GM12801 (cell line): Measurements from ENCODE around the gene SATB2.

Experiments
- TF ChIP-seq, protein P1 (sequence below): IDR thresholded peaks from one replicate; pipeline ENCODE4 v1.5.1; 2011; ENCODE audit warnings: control low read depth; ENCODE audit not compliant: insufficient read length; ENCODE audit errors: extremely low read depth

Gene SATB2

DNA sequence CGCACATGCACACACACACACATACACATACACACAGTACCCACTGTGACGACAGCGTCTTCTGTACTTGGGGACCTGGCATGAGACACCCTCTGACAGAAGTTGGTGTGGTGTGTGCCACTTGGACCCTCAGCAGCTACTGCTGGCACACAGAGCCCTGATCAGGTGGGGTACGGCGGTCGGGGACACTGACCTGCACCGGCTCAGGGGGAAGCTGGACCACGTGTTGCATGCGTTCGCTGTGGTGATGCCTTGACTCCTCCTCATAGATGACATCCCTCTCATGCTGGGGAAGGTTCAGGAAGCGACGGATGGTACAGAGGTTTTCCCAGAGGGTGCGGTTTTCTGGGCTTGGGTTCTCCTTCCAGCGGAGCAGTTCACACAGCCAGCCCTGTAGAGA, 149.2 kb downstream of the SATB2 start:
- TF ChIP-seq, protein P1, sequence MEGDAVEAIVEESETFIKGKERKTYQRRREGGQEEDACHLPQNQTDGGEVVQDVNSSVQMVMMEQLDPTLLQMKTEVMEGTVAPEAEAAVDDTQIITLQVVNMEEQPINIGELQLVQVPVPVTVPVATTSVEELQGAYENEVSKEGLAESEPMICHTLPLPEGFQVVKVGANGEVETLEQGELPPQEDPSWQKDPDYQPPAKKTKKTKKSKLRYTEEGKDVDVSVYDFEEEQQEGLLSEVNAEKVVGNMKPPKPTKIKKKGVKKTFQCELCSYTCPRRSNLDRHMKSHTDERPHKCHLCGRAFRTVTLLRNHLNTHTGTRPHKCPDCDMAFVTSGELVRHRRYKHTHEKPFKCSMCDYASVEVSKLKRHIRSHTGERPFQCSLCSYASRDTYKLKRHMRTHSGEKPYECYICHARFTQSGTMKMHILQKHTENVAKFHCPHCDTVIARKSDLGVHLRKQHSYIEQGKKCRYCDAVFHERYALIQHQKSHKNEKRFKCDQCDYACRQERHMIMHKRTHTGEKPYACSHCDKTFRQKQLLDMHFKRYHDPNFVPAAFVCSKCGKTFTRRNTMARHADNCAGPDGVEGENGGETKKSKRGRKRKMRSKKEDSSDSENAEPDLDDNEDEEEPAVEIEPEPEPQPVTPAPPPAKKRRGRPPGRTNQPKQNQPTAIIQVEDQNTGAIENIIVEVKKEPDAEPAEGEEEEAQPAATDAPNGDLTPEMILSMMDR, result no peak

DNA sequence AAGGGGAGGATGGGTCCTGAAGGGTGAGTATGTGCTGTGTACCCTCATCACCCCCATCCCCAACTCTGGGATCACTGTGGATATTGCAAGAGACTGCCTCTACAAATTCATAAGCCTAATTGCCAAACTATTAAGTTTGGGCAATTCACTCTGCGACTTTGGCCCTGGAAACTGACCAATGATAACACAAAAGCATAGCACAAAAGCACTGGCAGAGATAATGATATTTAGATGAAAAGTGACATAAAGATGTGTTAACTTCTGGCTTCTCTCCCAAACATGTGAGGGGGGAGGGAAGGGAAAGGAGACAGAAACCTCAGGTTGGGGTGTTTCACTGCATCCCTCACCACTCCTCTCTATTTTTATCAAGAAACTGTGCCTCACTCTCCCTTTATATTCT, 150.3 kb downstream of the SATB2 start:
- TF ChIP-seq, protein P1, result no peak

DNA sequence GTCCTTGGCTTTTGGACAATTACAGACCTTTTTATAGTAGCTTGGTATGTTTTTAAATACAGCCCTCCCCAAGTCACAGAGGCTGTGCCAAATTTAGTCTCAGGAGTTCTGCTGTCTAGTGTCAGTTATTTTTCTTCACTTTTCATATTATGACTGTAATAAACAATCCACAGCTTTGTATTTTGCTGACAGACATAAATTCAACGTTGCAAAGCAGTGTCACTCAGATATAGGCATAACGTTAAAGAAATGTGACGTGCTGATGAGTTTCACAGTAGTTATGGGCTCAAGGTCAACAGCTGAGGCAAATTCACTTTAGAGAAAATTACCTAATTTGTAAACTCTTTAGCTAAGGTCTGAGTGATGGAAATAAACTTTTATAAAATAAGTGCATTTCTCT, 151.6 kb downstream of the SATB2 start:
- TF ChIP-seq, protein P1, result no peak

DNA sequence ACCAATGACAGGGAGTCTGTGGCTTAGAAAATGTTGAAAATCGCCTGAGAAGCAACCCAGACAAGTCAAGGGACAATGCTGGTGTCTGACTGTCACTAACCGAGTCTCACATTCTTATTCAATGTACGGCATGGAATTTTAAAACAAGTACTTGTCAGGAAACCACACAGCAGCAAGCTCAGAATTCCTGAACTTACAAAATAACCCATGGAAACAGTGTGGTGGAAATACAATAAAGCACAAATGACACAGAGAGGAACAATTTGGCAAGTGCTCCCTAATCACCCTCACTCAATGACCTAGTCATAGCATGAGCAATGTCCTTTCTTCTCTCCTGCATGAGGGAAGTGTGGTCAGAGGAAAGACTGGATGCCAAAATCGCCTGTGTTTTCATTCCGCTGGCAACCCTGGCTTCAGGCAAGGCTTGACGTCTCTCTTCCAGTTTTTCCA, 154.0 kb downstream of the SATB2 start:
- TF ChIP-seq, protein P1, result no peak

DNA sequence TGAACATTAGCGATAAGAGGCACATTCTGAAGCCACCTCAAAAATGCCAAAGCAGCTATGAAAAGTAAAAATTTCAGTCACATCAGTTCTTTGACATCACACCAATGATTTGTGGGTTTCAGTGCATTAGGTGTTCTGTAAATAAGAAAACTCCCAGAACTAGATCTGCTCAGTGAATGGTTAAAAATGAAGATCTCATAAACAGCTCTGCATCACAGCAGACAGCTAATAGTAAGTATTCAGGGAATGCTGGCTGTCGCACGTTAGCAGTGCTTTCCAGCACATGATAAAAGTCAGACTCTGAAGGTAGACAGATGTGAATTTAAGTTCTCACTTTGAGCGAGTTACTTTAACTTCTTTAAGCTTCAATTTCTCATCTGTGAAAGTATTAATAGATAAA, 154.9 kb downstream of the SATB2 start:
- TF ChIP-seq, protein P1, result no peak

DNA sequence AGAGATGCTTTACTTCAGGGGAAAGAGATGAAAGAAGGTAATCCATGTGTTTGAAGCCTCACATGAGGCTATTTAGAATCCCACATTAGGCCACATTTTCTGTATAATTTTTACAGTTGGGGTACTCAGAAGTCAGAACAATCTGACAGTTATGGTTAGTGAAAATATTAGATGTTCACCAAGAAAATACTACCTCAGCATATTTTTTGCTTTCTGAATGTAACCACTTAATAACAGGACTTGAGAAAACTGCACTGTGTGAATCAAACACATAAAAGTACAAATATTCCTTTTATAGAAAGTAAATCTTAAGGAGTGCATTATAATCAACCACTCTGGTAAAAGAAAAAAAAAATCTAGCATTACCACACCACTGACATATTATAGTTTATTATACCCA, 169.3 kb downstream of the SATB2 start:
- TF ChIP-seq, protein P1, result no peak

DNA sequence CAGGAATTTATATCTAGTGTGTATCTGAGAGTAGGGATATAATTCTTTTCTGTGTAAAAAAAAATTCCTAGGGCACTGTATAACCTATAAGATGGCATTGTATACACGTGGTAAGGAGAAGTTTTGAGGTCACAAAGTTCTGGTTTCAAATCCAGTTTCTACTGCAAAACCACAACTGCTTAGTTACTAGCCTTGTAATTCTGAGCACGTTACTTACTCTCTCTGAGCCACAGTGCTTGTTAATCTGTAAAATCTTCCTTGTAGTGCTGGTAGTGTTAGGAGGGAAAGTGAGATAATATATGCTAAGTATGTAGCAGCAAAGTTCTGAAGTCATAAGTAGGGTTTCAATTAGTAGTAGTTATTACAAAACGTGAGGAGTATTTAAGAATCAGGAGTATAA, 175.4 kb downstream of the SATB2 start:
- TF ChIP-seq, protein P1, result no peak

DNA sequence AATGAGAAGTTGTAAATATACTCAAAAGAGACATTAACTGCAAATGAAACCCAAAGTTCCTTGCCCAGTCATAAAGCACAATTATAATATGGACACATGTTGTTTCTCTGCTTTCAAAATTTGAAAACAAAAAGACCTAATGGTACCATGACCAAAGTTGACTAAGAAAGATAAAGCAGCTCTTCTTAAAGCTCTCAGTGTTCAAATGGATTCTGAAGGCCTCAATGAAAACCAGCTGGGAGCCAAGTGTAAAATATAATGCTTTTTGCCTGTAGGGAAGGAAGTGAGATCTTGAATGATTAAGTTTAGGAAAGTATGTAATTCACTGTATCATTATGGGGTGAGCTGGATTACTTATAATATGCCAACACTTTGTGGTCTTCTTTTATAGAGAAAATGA, 178.6 kb downstream of the SATB2 start:
- TF ChIP-seq, protein P1, result no peak
